SKM-1 treated with dmso at 0.1 percent for 144 hours (cell line): ENCODE measurements around the gene RAB11A.
A peak's percentile ranks its signal among the peaks of the same experiment; 100 is the strongest.

ENCODE experiments used
- DNase-seq: peaks from one replicate; lab custom pipeline; 2025; ENCODE audit not compliant: unreplicated experiment; lab: John Stamatoyannopoulos, UW

RAB11A gene

DNA sequence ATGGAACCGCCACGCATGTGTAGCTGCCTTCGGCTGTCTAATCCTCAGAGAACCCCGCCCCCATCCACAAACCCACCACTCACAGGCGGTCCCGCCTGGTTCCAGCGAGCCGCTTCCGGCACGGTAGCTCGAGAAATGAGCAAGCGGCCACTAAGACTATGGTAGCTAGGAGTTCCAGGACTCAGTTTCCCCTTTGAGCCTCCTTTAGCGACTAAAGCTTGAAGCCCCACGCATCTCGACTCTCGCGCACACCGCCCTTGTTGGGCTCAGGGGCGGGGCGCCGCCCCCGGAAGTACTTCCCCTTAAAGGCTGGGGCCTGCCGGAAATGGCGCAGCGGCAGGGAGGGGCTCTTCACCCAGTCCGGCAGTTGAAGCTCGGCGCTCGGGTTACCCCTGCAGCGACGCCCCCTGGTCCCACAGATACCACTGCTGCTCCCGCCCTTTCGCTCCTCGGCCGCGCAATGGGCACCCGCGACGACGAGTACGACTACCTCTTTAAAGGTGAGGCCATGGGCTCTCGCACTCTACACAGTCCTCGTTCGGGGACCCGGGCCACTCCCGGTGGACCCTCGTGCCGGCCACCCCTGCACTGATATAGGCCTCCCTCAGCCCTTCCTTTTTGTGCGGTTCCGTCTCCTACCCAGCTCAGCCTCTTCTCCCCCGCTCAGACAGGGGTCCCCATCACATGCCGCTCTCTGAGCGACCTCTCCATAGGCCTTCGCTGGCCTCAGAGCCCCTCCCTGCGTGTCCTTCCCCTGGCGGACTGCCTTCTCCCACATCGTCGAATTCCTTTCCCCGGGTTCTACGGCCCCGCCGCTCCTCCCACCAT is at the start of gene RAB11A:
Gene RAB11A (plus strand): TSS at position 366 of the 828 bp plus-strand sequence. CDS start 95 bp downstream, at position 461.
- peak; percentile 94 for DNase-seq

DNA sequence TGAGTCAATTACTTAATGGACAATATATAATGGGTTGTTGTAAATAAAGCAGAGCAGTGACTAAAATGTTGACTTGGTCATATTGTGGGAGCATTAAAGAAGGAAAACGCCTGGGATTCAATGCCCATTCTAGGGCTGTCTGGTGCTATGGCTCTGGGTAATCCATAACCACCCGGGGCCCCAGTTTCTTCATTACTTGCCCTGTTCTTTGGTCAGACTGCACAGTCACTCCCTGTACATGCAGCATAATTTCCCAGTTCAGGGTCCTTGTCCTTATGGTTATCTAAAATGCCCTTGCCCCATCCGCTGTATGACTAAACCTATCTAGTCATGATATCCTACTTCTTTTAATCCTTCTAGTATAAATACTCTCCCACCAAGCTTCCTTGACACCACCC is 49.7 kb upstream of the RAB11A start:
- DNase-seq: no peak

DNA sequence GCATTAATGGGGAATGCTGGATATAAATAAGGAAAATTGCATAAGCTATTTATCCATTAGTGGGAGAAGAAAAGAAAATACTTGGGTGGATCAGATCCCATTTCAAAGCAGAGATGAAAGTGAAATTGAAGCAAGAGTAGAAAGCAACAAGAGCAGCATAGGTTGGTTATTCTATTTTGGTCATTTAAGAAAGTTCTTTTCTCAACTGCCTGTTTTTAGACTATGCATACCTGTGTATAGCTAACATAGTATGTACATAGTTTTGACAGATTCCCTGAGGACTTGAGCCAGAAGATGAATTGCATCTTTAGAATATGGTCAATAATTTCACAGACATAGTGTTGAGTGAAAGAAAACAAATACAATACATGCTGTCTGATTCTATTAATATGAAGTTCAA is 48.2 kb upstream of the RAB11A start:
- no peak for DNase-seq

DNA sequence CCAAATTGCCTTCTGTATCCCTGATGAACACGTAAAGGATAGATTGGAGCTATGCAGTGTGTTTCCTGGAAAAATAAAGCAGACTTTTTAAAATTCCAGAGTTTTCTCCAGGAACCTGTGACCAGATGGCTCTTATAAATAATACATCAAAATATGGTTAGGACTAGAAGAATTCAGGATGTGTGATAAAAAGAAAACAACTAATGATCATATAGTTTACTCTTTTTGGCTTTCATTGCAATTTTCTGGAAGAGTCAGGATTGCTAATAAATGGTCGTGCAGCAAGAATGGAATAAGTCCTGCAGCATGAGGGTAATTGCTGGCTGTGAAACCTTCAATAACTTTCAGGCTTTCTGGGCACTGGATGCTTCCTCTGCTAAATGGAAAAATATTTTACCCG is 47.0 kb upstream of the RAB11A start:
- DNase-seq: no peak

DNA sequence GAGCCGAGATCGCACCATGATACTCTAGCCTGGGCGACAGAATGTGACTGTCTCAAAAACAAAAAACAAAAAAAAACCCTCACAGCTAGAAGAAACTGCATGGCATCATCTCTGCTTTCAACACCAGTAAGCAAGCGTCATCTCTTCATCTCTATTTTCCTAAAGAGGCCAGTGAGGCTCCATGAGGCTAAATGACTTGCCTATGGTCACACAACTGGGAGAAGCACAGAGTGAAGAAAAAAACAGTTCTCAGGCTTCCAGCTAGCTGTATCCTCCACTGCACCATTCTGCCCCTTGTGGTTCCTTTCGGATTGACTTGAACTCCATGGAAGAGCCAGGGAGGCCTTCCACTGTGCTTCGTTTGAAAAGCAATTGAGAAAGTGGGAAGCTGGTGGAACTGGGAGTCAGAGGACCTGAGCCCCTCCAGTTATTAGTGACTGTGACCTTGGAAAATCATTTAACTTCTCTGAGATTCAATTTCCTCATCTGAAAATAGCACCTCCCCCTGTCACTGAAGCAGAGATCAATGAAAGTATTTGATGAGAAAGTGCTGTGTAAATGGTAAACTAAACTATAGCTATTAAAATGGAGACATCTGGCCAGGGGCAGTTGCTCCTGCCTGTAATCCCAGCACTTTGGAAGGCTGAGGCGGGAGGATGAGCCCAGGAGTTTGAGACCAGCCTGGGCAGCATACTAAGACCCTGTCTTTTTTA is 45.1 kb upstream of the RAB11A start:
- DNase-seq: peak; percentile 20

DNA sequence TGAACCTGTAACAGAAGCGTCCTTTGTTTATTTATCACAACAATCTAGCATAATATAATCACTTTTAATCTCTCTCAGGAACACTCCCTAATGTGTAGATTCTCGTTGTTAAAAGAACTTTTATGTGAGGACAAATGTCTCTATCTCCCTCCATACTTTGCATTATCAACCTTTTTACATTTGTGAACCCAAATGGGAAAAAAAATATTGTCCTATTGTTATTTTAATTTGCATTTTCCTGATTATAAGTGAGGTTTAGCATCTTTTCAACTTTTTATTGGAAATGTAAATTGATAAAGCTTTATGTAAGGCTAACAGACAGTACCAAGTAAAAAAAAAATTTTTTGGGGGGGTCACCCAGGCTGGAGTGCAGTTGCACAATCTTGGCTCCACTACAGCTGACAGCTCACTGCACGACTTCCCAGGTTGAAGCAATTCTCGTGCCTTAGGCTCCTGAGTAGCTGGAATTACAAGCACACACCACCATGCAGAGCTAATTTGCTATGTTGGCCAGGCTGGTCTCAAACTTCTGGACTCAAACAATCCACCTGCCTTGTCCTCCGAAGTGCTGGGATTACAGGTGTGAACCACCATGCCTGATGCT is 44.2 kb upstream of the RAB11A start:
- no peak for DNase-seq

DNA sequence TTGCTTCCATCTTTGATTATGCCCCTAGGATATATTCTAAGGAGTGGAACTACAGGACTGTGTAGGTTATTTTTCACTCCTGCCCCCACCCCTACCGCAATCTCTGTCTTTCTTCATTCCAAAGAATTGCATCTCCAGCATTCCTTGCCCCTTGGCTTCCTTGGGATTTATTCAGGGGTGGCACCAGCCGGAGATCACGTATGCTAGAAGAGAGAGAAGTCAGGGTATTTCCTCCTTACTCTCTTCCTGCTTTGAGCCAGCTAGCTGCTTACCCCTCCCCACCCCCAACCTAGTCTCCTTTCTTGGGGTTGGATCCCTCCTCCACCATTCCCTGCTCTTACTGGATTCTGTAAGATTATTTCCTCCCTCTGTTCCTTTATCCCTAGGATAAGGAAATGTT is 42.2 kb upstream of the RAB11A start:
- no peak for DNase-seq

DNA sequence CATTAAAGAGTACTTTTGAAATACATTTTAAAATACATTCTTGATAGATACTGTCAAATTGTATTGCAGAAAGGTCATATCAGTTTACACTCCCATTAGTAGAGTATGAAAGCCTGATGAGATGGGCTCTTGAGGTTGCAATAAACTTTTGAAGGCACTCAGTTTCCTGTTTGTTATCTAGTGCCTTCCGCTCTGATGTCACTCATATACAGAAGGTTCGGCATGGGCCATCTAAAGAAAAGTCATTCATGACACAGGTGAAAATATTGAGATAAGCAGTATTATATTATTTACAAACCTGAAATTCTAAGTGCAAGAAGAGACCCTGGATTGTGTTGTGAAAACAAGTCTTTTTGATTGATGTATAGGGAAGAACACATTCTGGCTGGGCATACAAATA is 40.7 kb upstream of the RAB11A start:
- DNase-seq: no peak

DNA sequence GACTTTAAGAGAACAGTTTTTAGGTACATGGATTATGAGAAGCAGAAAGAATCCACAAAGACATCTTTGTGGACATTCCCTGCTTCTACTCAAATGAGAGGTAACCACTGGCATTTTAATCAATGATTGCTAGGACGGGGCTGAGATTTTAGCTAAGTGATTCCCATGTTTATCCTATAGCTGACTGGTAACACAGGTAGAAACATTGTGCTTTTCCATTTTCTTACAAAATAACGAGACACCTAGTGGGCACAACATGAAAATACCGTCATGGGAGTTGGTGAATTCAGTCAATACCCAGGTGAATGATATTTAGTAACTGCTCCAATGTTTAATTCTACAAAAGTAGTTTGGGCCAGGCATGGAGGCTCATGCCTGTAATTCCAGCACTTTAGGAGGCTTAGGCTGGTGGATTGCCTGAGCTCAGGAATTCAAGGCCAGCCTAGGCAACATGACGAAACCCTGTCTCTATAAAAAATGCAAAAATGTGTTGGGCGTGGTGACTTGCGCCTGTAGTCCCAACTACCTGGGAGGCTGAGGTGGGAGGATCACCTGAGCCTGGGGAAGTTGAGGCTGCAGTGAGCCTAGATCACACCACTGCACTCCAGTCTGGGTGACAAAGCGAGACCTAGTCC is 40.0 kb upstream of the RAB11A start:
- no peak for DNase-seq

DNA sequence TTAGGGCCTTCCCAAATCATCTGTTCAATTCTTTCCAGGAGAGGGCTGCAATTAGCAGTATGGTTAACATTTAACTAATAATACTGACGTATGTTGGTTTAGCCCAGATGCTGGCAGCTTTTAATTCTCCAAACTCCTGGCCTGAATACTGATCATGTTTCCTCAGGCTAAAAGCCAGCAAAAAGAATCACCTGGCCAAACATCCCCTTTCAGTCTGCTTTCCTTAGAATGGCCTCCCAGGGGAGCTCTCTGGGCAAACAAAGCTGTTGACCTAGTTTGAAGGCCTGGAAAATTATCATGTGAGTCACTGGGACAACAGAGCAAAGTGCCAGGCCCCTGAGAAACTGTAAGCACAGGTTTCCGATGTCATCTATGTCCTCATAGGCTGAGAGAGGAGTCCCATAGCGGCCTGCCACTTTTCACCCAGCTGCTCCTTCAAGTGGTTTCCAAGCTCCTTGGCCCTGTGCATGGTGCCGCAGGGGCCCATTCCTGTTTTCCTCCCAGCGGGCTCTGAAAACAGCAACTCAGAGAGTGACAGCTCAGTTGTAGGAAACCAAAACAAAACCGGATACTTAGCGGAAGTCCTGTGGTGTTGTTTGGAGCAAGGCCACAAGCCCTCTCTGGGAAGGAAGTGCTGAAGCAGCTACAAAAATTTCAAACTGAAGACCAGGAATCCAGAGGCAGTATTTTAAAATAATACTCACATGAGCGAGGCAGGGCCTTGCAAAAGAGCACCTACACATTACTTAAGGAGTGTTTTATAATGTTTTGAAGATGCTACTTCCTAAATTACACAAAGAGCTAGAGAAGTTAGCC is 36.5 kb upstream of the RAB11A start:
- peak; percentile 60 for DNase-seq

DNA sequence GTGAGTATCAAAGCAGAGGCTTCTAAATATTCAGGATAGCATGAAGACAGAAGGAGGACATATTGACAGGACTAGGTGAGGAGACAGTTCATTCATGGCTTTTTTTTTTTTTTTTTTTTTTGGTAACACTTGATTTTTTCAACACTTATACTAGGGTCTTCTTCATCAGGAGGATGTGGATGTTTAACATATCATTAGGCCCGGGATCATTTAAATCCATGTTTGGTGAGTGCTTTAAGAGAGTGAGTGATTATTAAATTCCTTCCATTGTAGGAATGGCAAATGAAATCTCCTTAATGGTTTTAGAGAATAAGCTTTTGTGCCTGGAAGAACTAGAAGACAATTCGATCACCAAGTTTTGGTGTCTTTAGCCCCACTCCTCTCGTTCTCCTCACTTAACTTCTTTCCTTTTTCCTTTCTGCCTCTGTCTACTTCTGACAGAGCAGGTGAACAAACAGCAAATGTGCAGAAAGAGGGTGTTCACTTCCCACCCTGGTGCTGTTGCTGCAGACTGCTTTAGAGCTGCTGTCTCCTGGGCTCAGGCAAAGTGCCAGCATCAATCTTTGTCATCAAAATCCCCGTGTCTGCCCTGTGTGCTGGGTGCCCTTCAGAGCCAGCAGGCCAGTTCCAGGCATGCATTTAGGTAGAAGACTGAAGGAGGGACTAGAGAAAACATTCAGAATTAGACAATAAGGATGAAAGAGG is 35.6 kb upstream of the RAB11A start:
- DNase-seq: no peak

DNA sequence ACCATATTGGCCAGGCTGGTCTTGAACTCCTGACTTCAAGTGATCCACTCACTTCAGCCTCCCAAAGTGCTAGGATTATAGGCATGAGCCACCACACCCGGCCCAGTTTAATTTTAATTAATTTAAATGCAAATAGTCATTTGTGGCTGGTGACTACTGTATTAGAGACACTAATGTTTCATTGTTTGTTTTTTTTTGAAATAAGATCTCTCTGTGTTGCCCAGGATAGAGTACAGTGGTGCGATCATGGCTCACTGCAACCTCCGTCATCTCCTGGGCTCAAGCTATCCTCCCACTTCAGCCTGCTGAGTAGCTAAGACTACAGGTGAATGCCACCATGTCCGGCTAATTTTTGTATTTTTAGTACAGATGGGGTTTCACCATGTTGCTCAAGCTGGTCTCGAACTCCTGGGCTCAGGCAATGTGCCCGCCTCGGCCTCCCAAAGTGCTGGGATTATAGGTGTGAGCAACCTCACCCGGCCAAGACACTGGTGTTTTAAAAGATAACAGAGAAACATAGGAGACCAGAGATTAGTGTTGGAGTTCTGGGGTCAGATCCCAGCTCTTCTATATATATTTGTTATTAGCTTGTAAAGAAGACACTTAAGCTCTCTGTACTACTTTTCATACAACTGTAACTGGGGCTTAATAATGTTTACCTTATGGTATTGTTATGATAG is 34.5 kb upstream of the RAB11A start:
- DNase-seq: no peak

DNA sequence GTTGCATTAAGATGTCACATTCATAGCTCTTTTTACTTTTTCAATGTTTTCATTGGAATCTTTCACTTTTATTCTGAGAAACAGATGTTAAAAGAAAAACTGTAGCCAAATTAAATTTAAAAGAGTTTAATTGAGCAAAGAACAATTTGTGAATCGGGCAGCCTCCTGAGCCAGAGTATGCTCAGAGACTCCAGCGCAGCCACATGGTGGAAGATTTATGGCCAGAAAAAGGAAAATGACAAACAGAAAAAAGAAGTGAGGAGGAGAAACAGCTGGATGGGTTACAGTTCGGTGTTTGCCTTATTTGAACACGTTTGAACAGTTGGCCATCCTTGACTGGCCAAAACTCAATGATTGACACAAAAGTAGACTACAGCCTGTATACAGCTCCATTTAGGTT is 33.8 kb upstream of the RAB11A start:
- no peak for DNase-seq

DNA sequence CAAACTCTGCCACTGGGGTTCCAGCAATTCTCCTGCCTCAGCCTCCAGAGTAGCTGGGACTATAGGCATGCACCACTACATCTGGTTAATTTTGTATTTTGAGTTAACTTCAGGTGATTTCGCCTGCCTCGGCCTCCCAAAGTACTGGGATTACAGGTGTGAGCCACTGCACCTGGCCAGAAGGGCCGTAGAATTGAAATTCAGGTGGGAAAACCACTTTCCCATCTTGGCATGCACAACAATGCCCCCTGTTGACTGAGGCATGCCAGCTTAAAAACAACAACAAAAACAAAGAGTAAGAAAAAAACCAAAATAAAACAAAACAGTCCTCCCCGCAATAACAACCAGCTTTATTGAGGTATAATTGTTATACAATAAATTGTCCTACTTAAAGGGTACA is 32.6 kb upstream of the RAB11A start:
- DNase-seq: no peak

DNA sequence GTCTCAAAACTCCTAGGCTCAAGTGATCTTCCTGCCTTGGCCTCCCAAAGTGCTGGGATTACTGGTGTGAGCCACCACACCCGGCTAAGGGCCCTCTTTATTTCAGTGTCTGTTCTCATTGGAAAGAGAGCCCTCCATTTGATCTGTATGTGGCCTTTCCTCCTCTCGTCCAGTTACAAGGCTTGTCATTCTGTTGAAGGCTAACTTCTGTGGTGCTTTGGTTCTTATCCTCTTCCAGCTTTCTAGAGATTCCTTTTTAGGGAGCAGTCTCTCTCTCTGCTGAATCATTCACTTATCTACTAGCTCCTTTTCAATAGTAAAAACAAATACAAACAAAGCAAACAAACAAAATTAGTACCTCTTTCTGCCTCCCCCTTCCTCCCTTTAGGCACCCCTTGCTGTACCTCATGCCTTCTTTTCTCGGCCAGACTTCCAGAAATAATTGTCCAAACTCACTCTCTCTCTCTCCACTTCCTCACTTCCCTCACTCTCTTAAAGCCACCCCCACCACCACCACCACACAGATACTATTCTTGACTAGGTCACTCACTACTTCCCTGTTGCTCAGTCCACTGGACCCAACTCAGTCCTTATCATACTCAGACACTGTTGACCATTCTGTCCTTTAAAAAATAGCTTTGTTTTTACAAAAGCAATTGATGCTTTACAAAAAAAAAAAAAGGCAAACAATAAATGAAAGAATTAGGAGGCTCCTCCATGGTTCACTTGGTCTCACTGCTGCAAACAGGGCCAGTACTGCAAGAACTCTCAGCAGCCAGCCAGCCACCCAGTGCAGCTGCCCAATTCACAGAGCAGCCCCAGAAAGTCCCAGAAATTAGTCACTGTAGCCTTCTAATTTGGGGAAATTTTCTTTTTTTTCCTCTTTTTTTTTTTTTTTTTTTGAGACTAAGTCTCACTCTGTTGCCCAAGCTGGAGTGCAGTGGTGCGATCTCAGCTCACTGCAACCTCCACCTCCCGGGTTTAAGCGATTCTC is 31.7 kb upstream of the RAB11A start:
- DNase-seq: peak; percentile 75

DNA sequence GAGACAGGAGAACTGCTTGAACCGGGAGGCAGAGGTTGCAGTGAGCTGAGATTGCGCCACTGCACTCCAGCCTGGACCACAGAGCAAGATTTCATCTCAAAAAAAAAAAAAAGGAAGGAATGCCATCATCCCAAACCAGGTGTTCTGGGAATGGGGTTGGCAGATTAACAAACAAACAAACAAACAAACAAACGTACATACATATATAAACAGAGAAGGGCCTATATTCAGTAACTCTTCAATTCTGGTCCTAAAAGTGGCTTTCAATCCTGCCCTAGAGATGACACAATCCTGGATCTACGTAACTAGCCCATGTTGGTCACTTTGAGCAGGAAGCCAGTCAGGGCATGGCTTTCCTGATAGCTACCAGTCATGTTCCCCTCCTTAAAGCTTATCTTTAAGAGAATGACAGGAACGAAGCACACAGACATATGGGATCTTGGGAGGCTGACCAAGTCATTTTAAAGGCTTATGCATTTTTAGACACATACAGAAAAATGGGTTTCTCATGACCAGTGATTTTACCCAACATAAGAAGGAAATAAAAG is 29.9 kb upstream of the RAB11A start:
- no peak for DNase-seq

DNA sequence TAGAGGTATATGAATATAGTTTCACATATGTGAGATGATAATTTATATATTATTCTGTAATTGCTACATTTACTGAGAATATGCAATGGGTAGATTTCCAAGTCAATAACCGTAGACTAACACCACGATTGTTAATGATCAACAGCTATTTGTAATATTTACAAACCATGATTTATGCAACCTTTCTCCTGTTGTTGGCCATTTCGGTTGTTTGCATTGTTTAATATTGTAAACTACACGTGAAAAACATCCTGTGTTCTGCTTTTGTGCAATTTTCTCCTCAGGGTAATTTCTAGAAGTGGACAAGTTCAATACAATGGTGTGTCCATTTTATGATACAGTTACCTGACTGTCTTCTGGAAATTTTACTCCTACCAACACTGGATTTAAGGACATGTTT is 29.3 kb upstream of the RAB11A start:
- no peak for DNase-seq
